ENCODE data around the gene HEXIM1. TPM values are rescaled to one million over a fixed set of nuclear protein-coding genes. Genes with fewer than 3 reads are reported as not detected.

The HEXIM1 gene
- total RNA-seq, 4 donors from 2014 or later = 14.5 to 20.5 (median 16.1) TPM

DNA sequence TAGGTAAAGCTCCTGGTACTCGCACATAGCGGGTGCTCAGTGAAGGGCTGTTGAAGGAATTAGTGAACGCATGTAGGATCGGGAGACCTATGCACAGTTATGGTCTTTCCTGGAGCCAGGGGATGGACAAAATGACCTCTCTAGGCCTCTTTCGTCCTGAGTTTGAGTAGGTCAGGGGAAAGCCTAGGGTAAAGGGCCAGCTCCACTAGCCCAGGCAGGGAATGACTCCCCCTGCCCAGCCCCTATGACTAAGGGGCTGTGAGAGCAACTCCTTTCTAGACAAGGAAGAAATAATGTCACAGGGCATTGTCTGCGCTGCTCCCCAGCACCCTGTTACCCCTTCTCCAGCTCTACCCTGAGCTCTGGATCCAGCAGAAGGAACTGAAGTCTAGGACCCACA is 48.8 kb downstream of the HEXIM1 start:
- TF ChIP-seq, protein P1, sequence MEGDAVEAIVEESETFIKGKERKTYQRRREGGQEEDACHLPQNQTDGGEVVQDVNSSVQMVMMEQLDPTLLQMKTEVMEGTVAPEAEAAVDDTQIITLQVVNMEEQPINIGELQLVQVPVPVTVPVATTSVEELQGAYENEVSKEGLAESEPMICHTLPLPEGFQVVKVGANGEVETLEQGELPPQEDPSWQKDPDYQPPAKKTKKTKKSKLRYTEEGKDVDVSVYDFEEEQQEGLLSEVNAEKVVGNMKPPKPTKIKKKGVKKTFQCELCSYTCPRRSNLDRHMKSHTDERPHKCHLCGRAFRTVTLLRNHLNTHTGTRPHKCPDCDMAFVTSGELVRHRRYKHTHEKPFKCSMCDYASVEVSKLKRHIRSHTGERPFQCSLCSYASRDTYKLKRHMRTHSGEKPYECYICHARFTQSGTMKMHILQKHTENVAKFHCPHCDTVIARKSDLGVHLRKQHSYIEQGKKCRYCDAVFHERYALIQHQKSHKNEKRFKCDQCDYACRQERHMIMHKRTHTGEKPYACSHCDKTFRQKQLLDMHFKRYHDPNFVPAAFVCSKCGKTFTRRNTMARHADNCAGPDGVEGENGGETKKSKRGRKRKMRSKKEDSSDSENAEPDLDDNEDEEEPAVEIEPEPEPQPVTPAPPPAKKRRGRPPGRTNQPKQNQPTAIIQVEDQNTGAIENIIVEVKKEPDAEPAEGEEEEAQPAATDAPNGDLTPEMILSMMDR (IDR thresholded peaks at IDR 0.05; ENCODE audit: low read depth) = no peak

DNA sequence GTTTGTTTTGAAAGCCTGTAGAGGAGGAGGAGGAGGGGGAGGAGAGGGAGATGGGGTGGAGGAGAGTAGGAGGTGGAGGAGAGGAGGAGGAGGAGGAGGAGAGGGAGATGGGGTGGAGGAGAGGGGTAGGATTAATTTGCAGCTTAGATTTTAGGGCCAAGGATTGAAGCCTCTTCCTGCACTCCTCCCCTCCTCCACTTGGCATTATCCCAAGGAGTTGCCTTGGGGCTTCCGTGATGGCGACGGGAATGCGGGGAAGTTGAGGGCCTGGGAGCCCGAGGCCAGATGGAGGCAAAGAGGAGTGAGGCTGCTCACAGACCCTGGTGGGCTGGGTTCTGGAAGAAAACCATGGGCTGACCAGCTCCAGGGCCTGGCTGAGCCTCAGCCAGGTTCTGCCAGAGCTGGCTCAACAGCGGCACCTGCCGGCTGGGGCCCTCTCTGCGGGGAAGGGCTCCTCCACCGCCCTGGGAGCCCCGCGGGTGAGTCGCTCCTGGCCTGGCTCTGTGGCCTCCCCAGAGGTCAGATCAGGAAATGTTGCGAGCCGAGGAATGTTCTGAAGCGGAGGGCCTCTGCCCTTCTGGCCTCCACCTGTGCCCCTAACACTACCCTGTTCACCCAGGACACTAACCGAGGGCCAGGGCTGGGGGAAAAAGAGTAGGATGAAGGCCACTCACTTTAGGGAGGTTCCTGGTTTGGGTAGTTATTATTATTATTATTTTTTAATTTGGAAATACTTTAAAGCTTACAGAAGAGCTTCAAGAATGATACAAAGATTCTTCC is 49.5 kb downstream of the HEXIM1 start:
- TF ChIP-seq, protein P1 (IDR thresholded peaks at IDR 0.05; ENCODE audit: low read depth) = no peak

DNA sequence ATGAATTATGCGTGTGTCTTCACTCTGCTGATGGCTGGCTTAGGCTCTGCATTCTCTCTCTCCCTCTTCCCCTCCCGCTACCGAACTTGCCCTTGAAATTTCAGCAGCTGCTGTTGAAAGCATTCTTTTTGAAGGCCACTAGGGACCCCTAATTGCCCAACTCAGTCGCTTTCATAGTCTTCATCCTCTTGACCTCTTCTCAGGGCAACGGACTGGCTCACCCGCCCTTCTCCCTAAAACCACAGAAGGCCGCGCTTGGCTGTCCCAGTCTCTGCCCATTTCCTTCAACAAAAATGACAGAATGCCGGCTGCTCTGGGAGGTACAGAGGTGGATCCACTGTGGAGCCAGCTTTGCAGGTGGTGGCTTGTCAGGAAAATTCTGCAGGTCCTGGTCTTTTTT is 52.4 kb downstream of the HEXIM1 start:
- TF ChIP-seq, protein P1 (IDR thresholded peaks at IDR 0.05; ENCODE audit: low read depth) = no peak

DNA sequence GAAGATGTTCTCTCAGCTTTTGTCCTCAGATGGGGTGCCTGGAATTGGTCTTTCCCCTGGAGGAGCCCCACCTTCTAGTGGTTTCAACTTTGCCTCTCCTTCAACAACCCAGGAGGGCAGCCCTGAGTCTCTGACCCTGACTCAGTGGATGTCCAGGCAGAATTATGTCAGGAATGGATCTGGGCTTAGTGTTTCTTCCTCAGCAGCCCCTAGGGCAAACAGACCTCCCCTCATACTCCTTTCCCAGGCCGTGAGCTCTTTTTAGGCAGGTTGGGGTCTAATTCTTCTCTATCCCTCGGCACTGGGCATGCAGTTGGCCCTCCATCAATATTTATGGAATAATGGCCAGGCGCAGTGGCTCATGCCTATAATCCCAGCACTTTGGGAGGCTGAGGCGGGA is 53.2 kb downstream of the HEXIM1 start:
- TF ChIP-seq, protein P1 (IDR thresholded peaks at IDR 0.05; ENCODE audit: low read depth) = no peak

Small RNA genes within 50 kb of the gene (small RNA-seq; reads per million reads assigned to genes)
- not detected for gene MIR6784

Other genes starting within 250 kb of the HEXIM1 start
- gene EFTUD2, start 249.0 kb upstream of the HEXIM1 start, total RNA-seq = 10 to 100 TPM; 52.0 to 74.0 (median 66.8) TPM
- 10 to 100 TPM in 1 of 4 donors, 1 to 10 TPM in 3; 2.4 to 15.3 (median 5.2) TPM for gene GFAP, start 233.0 kb upstream of the HEXIM1 start, total RNA-seq
- gene KIF18B, start 200.7 kb upstream of the HEXIM1 start, total RNA-seq = 1 to 10 TPM in 1 of 4 donors, under 1 TPM in 1, not detected in 2; 0.66 to 1.4 TPM
- not detected for gene C1QL1, start 180.2 kb upstream of the HEXIM1 start, total RNA-seq
- 10 to 100 TPM; 19.7 to 44.5 (median 29.8) TPM for gene DCAKD, start 96.8 kb upstream of the HEXIM1 start, total RNA-seq
- gene NMT1, start 87.2 kb upstream of the HEXIM1 start, total RNA-seq = 10 to 100 TPM; 64.7 to 99.8 (median 80.6) TPM
- gene PLCD3, start 16.0 kb upstream of the HEXIM1 start, total RNA-seq = 10 to 100 TPM in 3 of 4 donors, 1 to 10 TPM in 1; 5.9 to 48.0 (median 31.6) TPM
- 10 to 100 TPM in 2 of 4 donors, 1 to 10 TPM in 2; 5.1 to 23.4 (median 9.5) TPM for gene ACBD4, start 12.8 kb upstream of the HEXIM1 start, total RNA-seq
- 10 to 100 TPM in 2 of 4 donors, 1 to 10 TPM in 2; 3.4 to 10.4 (median 8.8) TPM for gene HEXIM2, start 13.4 kb downstream of the HEXIM1 start, total RNA-seq
- gene FMNL1, start 73.4 kb downstream of the HEXIM1 start, total RNA-seq = 10 to 100 TPM; 14.3 to 39.9 (median 28.9) TPM
- not detected for gene SPATA32, start 113.6 kb downstream of the HEXIM1 start, total RNA-seq
- gene MAP3K14, start 168.5 kb downstream of the HEXIM1 start, total RNA-seq = 1 to 10 TPM; 4.7 to 6.8 (median 6.1) TPM

Data from subcutaneous adipose tissue (tissue), 4 donors.